GM04503 (cell line): Measurements from ENCODE around the gene CPA4.
"Not testable (repeated sequence)": the region's sequence is repeated elsewhere in the genome, so short reads cannot be mapped to it uniquely, and the experiment has no call there.

ENCODE experiments used
- DNase-seq: peaks from one replicate; pipeline ENCODE4 v3.0.0-alpha.2; 2012; ENCODE audit warnings: low read depth

Gene CPA4, protein sequence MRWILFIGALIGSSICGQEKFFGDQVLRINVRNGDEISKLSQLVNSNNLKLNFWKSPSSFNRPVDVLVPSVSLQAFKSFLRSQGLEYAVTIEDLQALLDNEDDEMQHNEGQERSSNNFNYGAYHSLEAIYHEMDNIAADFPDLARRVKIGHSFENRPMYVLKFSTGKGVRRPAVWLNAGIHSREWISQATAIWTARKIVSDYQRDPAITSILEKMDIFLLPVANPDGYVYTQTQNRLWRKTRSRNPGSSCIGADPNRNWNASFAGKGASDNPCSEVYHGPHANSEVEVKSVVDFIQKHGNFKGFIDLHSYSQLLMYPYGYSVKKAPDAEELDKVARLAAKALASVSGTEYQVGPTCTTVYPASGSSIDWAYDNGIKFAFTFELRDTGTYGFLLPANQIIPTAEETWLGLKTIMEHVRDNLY

GRCh38 chr7:130292682-130293257 lies at the start of gene CPA4:
TSS of gene CPA4 (plus strand) at chr7:130293161. CDS start at chr7:130293181, 20 bp downstream.
- DNase-seq, result peak; percentile 99

GRCh38 chr7:130243486-130243885 lies 49.5 kb upstream of the CPA4 start:
- DNase-seq, result not testable (repeated sequence)

DNA sequence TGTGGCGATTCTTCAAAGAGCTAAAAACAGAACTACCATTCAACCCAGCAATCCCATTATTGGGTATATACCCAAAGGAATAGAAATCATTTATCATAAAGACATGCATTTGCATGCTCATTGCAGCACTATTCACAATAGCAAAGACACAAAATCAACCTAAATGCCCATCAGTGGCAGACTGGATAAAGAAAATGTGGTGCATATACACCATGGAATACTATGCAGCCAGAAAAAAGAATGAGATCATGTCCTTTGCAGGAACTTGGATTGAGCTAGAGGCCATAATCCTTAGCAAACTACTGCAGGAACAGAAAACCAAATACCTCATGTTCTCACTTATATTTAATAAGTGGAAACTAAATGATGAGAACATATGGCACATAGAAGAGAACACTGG lies 46.5 kb upstream of the CPA4 start:
- not testable (repeated sequence) for DNase-seq

DNA sequence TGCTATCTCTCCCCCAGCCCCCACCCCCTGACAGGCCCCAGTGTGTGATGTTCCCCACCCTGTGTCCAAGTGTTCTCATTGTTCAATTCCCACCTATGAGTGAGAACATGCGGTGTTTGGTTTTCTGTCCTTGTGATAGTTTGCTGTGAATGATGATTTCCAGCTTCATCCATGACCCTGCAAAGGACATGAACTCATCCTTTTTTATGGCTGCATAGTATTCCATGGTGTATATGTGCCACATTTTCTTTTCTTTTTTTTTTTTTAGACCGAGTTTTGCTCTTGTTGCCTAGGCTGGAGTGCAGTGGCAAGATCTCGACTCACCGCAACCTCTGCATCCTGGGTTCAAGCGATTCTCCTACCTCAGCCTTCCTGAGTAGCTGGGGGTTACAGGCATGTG lies 44.1 kb upstream of the CPA4 start:
- not testable (repeated sequence) for DNase-seq

DNA sequence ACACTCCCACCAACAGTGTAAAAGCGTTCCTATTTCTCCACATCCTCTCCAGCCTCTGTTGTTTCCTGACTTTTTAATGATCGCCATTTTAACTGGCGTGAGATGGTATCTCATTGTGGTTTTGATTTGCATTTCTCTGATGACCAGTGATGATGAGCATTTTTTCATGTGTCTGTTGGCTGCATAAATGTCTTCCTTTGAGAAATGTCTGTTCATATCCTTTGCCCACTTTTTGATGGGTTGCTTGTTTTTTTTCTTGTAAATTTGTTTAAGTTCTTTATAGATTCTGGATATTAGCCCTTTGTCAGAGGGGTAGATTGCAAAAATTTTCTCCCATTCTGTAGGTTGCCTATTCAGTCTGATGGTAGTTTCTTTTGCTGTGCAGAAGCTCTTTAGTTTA lies 43.3 kb upstream of the CPA4 start:
- DNase-seq, result not testable (repeated sequence)

DNA sequence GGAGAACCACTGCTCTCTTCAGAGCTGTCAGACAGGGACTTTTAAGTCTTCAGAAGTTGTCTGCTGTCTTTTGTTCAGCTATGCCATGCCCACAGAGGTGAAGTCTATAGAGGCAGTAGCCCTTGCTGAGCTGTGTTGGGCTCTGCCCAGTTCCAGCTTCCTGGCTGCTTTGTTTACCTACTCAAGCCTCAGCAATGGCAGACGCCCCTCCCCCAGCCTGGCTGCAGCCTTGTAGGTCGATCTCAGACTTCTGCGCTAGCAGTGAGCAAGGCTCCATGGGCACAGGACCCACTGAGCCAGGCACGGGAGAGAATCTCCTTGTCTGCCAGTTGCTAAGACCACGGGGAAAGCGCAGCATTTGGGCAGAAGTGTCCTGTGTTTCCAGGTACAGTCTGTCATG lies 38.4 kb upstream of the CPA4 start:
- DNase-seq, result no peak

GRCh38 chr7:130256704-130257103 lies 36.3 kb upstream of the CPA4 start:
- DNase-seq, result no peak

DNA sequence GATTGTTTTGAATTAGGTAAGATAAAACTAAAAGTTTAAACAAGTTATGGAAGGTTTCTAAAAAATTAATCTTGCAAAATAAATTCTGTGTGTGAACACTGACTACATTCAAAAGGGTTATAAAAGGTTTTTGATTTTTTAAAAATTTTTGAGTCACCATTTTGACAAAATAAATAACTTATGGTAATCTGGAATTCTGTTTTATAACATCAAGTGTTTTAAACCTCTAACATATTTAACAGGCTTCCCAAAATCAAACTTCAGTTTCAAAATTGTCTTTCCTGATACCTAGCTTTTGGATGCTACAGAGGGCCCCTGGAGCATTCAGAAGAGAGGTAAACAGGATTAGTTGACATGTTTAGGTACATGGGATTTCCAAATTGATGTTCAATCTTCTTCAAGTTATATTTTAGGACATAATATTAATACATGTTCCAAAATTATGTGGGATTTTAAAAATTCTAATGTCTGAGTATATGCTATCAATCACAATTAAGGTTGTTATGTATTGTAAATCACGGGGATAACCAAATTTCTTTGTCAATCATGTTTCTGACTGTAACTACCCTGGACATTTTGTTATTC lies 34.4 kb upstream of the CPA4 start:
- no peak for DNase-seq

DNA sequence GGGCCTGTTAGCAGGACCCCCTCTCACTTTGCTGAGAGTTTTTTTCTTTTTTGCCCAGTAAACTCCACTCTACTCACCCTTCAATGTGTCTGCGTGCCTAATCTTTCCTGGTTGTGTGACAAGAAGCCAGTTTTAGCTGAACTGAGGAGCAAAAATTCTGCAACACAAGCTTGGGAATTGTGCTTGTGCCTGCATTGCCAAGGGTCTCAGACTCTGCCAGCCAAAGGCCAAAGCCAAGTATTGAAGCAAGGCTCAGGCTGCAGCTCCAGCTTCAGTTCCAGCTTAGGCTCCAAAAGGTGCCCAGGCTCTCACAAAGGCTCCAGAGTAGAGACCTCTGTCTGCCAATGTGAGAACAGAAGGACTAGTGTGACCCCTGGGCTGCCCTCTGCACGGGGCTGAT lies 30.5 kb upstream of the CPA4 start:
- DNase-seq, result no peak

GRCh38 chr7:130263130-130263529 lies 29.8 kb upstream of the CPA4 start:
- no peak for DNase-seq

DNA sequence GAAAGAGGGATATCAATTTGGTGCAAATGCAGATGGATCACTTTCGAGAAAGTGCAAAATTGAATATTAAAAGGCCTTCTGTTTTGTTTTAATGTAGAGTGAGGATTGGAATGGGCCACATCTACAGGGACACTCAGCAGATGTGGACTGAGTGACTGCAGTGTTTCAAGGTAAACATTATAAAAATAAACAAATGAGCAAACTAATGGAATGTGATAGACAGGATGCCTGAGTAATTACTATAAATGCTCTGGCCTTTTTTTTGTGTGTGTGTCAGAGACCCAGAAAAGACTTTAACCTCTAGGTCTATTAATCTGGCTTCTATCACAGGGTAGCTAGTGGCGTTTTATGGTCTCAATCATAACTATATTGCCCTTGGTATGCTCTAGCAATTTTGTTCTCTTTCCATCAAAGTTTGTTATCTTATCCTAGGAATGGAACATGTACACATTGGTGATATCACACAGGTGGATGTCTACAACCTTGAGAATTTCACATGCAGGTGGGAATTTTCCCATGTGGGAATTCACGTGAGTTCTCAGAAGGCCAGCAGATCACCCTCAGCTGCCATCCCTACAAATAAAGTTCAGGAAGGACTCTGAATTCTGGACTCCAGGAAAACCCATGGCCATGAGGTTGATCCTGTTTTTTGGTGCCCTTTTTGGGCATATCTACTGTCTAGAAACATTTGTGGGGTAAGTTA lies 26.6 kb upstream of the CPA4 start, which contains the start of gene CPA2:
Gene CPA2, plus strand, starts transcription at position 606 of the 703 bp plus-strand sequence. Its CDS starts 19 bp downstream, at position 625.
- no peak for DNase-seq

DNA sequence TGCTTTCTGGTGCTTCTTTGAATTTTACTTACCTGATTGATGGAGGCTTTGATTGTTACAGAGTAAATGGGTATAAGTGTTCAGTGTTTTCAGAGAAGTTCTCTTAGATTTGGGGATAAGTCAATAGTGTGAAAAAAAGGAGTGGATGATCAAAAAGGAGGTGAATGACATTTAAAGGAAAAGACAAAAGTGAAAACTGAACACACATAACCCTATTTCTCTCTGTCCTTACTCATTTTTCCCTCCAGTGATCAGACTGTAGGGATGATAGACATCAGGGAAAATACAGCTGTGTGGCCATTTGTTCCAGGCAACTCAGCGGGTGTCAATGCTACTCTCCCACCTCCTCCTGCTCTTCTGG lies 26.0 kb upstream of the CPA4 start:
- no peak for DNase-seq

DNA sequence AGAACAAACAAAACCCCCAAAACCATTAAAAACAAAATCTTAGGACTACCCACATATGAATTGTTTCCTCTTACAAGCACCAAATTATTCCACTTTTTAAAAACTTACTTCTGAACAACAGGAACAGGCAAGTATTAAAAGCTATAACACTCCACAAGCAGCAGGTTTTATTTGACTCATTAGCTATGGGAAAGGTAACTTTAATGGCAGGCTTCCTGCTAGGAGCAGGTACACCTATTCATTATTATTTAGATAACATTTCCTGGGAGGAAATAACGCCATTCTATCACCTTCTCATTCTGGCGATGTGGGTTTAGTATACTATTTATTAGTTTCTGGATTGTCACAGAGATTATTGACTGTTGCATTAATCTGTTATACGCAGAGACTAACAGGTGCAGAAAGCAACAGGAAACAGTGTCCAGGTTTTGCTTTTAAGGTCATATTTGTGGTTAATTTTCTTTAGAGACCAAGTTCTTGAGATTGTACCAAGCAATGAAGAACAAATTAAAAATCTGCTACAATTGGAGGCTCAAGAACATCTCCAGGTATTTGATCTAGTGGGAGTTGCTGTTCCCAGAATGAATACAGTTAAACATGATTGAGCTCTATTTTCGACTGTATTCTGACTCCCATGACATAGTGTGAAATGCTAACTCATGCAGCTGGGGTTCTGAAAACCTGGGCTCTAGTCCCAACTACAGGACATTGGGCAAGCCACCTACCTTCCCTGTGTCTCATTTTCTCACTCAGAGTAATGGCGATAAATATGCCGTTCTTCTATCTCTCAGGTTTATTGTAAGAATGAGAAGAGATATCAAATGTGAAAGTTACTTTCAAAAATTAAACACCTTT lies 24.3 kb upstream of the CPA4 start:
- no peak for DNase-seq

GRCh38 chr7:130269318-130269694 lies 23.7 kb upstream of the CPA4 start:
- DNase-seq, result no peak

- DNase-seq, result no peak
Measured at GRCh38 chr7:130270947-130271800, 21.8 kb upstream of the CPA4 start.

DNA sequence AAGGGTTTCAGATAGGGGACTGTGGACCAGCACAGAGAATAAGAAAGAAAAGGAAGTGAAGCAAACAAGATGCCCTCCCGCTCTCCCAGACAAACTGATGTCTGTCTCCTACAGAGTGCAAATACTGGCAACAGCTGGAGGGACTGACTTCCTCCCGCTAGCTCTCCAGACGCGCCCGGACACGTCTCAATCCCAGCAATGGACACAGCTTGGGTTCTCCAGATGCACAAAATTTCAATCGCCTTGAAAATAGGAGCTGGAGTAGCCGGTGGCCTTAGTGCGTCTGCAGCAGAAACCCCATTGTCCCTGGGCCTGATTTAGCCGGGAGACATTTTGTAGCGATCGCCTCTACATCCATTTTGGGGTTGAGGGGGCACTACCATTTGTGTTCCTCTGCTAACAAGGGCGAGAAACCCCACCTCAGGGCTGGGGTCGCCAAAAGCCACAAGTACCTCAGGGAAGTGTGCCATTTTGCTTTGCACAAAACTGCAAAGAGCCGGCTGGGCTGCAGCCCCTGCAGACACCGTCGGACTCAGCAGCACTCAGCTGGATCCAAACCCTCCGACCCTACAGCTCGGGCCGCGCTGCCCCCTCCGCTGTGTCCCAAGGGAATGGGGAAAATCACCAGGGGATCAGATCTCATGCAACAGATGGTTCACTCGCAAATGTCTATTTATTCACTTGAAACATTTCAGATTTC lies 20.4 kb upstream of the CPA4 start:
- no peak for DNase-seq

- DNase-seq, result no peak
Measured at GRCh38 chr7:130273081-130273932, 19.7 kb upstream of the CPA4 start.

DNA sequence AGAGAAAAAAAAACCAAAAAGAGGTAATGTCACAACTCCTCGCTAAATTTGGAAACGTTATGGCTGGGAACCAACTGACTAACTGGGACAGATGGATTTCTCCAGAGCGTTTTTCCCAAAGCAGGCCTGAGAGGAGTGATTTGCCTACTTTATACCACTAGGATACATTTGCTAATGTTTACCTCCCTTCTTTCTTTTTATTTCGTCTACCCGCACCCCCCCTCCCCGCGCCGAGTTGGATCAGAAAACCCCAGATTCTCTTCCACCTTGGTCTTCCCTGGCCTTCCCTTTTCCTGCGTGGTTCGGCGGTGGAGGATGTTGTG lies 19.1 kb upstream of the CPA4 start:
- DNase-seq, result peak; percentile 39

DNA sequence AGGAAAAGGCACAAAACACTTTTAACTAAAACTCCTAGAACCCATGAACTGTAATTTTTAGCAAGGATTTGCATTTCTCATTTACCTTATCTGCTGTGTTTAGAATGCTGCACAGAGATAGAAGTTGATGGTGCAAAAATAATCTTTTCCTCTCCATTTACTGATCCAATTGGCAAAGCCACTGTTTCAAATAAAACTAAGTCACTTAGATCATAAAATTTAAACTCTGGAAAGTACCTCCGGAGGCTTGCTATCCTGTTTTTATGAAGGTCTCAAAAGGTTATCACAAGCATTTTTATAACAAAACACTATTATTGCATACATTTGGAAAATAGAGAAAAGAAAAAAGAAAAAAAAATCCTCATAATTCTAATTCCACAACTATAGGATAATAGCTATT lies 18.7 kb upstream of the CPA4 start:
- DNase-seq, result no peak
